H9 (cell line): ENCODE data around the gene PDZRN4. TPM values are rescaled to one million over a fixed set of nuclear protein-coding genes. Genes with fewer than 3 reads are reported as not detected.

Experiments
- DNase-seq: peaks from one replicate; pipeline ENCODE4 v3.0.0-alpha.2; 2017
- H2AFZ ChIP-seq: one replicate; pipeline ENCODE4 v1.6.1; 2013; ENCODE audit warnings: mild to moderate bottlenecking, low read length, control low read depth, moderate library complexity
- H2AK5ac ChIP-seq: 2 replicates; pipeline ENCODE4 v1.6.1; 2013; ENCODE audit warnings: low read length, control low read depth, mixed read lengths; ENCODE audit not compliant: insufficient read length
- H2BK120ac ChIP-seq: one replicate; pipeline ENCODE4 v1.6.1; 2013; ENCODE audit warnings: low read depth, mild to moderate bottlenecking, low read length, control low read depth, inconsistent platforms; ENCODE audit not compliant: poor library complexity, severe bottlenecking
- H2BK12ac ChIP-seq: 2 replicates; pipeline ENCODE4 v1.6.1; 2013; ENCODE audit warnings: low read length, control low read depth, mixed read lengths, low read depth; ENCODE audit not compliant: insufficient read length
- H2BK15ac ChIP-seq: 2 replicates; pipeline ENCODE4 v1.6.1; 2013; ENCODE audit warnings: low read depth, low read length, control low read depth
- H2BK20ac ChIP-seq: one replicate; pipeline ENCODE4 v1.6.1; 2013; ENCODE audit warnings: low read depth, mild to moderate bottlenecking, low read length, control low read depth, inconsistent platforms; ENCODE audit not compliant: poor library complexity, severe bottlenecking
- H2BK5ac ChIP-seq: 2 replicates; pipeline ENCODE4 v1.6.1; 2013; ENCODE audit warnings: low read length, control low read depth, mixed read lengths; ENCODE audit not compliant: insufficient read length
- H3K14ac ChIP-seq: 2 replicates; pipeline ENCODE4 v1.6.1; 2013; ENCODE audit warnings: low read length, control low read depth; ENCODE audit not compliant: insufficient read depth
- H3K18ac ChIP-seq: 2 replicates; pipeline ENCODE4 v1.6.1; 2013; ENCODE audit warnings: low read depth, mild to moderate bottlenecking, mixed read lengths, low read length, control low read depth; ENCODE audit not compliant: insufficient read length
- H3K23ac ChIP-seq: 2 replicates; pipeline ENCODE4 v1.6.1; 2013; ENCODE audit warnings: low read length, control low read depth, mixed read lengths, low read depth; ENCODE audit not compliant: insufficient read length
- H3K23me2 ChIP-seq: 2 replicates; pipeline ENCODE4 v1.6.1; 2013; ENCODE audit warnings: low read depth, mild to moderate bottlenecking, mixed read lengths, low read length, control low read depth; ENCODE audit not compliant: insufficient read length, poor library complexity, severe bottlenecking
- H3K27ac ChIP-seq: 2 replicates; pipeline ENCODE4 v1.5.1; 2013; ENCODE audit warnings: low read length, control low read depth, mixed read lengths, low read depth; ENCODE audit not compliant: insufficient read length
- H3K27me3 ChIP-seq: 2 replicates; pipeline ENCODE4 v1.6.1; 2013; ENCODE audit warnings: low read length, control low read depth, inconsistent platforms; ENCODE audit not compliant: insufficient read depth
- H3K4ac ChIP-seq: 2 replicates; pipeline ENCODE4 v1.6.1; 2013; ENCODE audit warnings: low read depth, mild to moderate bottlenecking, control low read depth, inconsistent platforms, low read length, moderate library complexity
- H3K4me1 ChIP-seq: 2 replicates; pipeline ENCODE4 v1.6.1; 2013; ENCODE audit warnings: low read length, control low read depth, inconsistent platforms; ENCODE audit not compliant: insufficient read depth
- H3K4me2 ChIP-seq: 2 replicates; pipeline ENCODE4 v1.6.1; 2013; ENCODE audit warnings: low read length, control low read depth, mixed read lengths; ENCODE audit not compliant: insufficient read length, insufficient read depth
- H3K56ac ChIP-seq: 2 replicates; pipeline ENCODE4 v1.6.1; 2013; ENCODE audit warnings: low read depth, mild to moderate bottlenecking, mixed read lengths, low read length, control low read depth; ENCODE audit not compliant: insufficient read length
- H3K79me1 ChIP-seq: 2 replicates; pipeline ENCODE4 v1.6.1; 2013; ENCODE audit warnings: low read depth, mild to moderate bottlenecking, moderate library complexity, low read length, control low read depth, inconsistent platforms; ENCODE audit not compliant: insufficient read depth, poor library complexity, severe bottlenecking
- H3K79me2 ChIP-seq: 2 replicates; pipeline ENCODE4 v1.6.1; 2013; ENCODE audit warnings: low read length, control low read depth, inconsistent platforms; ENCODE audit not compliant: insufficient read depth
- H3K9ac ChIP-seq: 2 replicates; pipeline ENCODE4 v1.6.1; 2013; ENCODE audit warnings: low read length, control low read depth, mixed read lengths; ENCODE audit not compliant: insufficient read length; ENCODE audit errors: extremely low read depth
- H3K9me3 ChIP-seq: one replicate; pipeline ENCODE4 v1.6.1; 2013; ENCODE audit warnings: low read depth, low read length, inconsistent platforms; ENCODE audit not compliant: control insufficient read depth
- H3T11ph ChIP-seq: one replicate; pipeline ENCODE4 v1.6.1; 2013; ENCODE audit warnings: mild to moderate bottlenecking, low read length, control low read depth, inconsistent platforms
- H4K20me1 ChIP-seq: one replicate; pipeline ENCODE4 v1.6.1; 2013; ENCODE audit not compliant: control insufficient read depth, insufficient read length, insufficient read depth
- H4K5ac ChIP-seq: 2 replicates; pipeline ENCODE4 v1.6.1; 2013; ENCODE audit warnings: low read depth, mild to moderate bottlenecking, mixed read lengths, low read length, control low read depth; ENCODE audit not compliant: insufficient read length
- H4K8ac ChIP-seq: replicated peaks from 2 replicates; pipeline ENCODE4 v1.6.1; 2013; ENCODE audit warnings: low read length, control low read depth, mixed read lengths, low read depth; ENCODE audit not compliant: insufficient read length
- H4K91ac ChIP-seq: 2 replicates; pipeline ENCODE4 v1.6.1; 2013; ENCODE audit warnings: low read depth, mild to moderate bottlenecking, moderate library complexity, mixed read lengths, low read length, control low read depth; ENCODE audit not compliant: insufficient read length
- H3K27ac Mint-ChIP-seq, 3 experiments: 2 replicates in 2 of 3; 3 replicates in 1 of 3; pipeline ENCODE4 v1.8.0; 2020 to 2021; ENCODE audit warnings: mixed read lengths in 3 of 3, mild to moderate bottlenecking in 1 of 3, moderate library complexity in 1 of 3
- H3K27me3 Mint-ChIP-seq: 2 replicates; pipeline ENCODE4 v1.8.0; 2021; ENCODE audit warnings: low read depth, mild to moderate bottlenecking, moderate library complexity, mixed read lengths
- H3K36me3 Mint-ChIP-seq, 3 experiments: 2 replicates in 2 of 3; 3 replicates in 1 of 3; pipeline ENCODE4 v1.8.0; 2020 to 2021; ENCODE audit warnings: low read depth in 3 of 3, mixed read lengths in 3 of 3; ENCODE audit not compliant: insufficient read depth in 1 of 3
- H3K4me1 Mint-ChIP-seq, 2 experiments: 2 replicates each; pipeline ENCODE4 v1.8.0; 2020; ENCODE audit warnings: mixed read lengths in 2 of 2
- H3K4me3 Mint-ChIP-seq, 2 experiments: 2 replicates in 1 of 2; 3 replicates in 1 of 2; pipeline ENCODE4 v1.8.0; 2020 to 2021; ENCODE audit warnings: mild to moderate bottlenecking in 2 of 2, mixed read lengths in 2 of 2, moderate library complexity in 1 of 2
- H3K9me3 Mint-ChIP-seq, 2 experiments: 2 replicates in 1 of 2; 3 replicates in 1 of 2; pipeline ENCODE4 v1.8.0; 2020; ENCODE audit warnings: mild to moderate bottlenecking in 2 of 2, mixed read lengths in 2 of 2, moderate library complexity in 1 of 2
- WGBS: extraction: QIAGEN DNeasy Blood & Tissue Kit; methylation state at CpG from one replicate; pipeline ENCODE4 v1.1.7; 2013; ENCODE audit warnings: missing lambda C conversion rate, low lambda C conversion rate, mixed read lengths; ENCODE audit not compliant: insufficient read length; ENCODE audit errors: extremely low coverage; 5-methylcytosine and 5-hydroxymethylcytosine counted together
- total RNA-seq: library from RNA; stranded (reverse); gene quantifications from 2 replicates; pipeline ENCODE4 v1.2.1, GENCODE V29; 2021
- TF ChIP-seq, protein P1 (sequence below): fragments of 200-600 bp; sonication (generic); conservative IDR thresholded peaks from 3 replicates; pipeline ENCODE4 v1.8.0; 2021; ENCODE audit warnings: antibody characterized with exemption, mild to moderate bottlenecking

The PDZRN4 gene
- total RNA-seq, 1 experiment from 2014 or later, result not detected

DNA sequence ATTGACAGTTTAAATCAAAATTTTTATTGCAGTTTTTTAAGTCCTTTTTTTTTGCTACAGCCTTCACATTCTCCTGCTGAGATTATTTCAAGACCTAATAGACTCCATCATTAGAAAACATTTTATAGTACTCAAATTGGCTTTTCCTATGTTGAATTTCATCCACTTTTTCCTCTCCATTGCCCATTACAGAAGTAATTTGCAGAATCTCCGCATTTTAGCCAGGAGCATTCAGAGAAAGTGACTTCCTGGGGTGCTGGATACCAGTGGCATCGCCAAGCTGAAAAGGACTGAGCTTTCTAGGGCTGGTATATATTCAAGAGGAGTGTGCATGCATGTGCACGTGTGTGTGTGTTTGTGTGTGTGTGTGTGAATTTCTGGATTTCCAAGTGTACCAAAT lies 340.8 kb downstream of the PDZRN4 start:
- H2BK12ac ChIP-seq, result no peak overlapping the region
- no peak overlapping the region for H4K8ac ChIP-seq
- H3K4me3 Mint-ChIP-seq, result no peak overlapping the region
- no peak overlapping the region for H2BK20ac ChIP-seq
- no peaks in the 10 kb centered on the region for H3K79me1 ChIP-seq
- H3K18ac ChIP-seq, result no peak overlapping the region
- no peaks in the 10 kb centered on the region; the same call in 1 of the 2 replicates for H3K4me1 ChIP-seq
- no peak overlapping the region for H2AK5ac ChIP-seq
- H3K9ac ChIP-seq, result no peak overlapping the region
- H3K9me3 Mint-ChIP-seq, result no peaks in the 10 kb centered on the region
- H3K79me2 ChIP-seq, result no peaks in the 10 kb centered on the region
- TF ChIP-seq, protein P1, sequence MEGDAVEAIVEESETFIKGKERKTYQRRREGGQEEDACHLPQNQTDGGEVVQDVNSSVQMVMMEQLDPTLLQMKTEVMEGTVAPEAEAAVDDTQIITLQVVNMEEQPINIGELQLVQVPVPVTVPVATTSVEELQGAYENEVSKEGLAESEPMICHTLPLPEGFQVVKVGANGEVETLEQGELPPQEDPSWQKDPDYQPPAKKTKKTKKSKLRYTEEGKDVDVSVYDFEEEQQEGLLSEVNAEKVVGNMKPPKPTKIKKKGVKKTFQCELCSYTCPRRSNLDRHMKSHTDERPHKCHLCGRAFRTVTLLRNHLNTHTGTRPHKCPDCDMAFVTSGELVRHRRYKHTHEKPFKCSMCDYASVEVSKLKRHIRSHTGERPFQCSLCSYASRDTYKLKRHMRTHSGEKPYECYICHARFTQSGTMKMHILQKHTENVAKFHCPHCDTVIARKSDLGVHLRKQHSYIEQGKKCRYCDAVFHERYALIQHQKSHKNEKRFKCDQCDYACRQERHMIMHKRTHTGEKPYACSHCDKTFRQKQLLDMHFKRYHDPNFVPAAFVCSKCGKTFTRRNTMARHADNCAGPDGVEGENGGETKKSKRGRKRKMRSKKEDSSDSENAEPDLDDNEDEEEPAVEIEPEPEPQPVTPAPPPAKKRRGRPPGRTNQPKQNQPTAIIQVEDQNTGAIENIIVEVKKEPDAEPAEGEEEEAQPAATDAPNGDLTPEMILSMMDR, result no peak
- H3K27me3 Mint-ChIP-seq, result no peaks in the 10 kb centered on the region
- no peak overlapping the region for H3K56ac ChIP-seq
- no peak overlapping the region for H4K91ac ChIP-seq
- WGBS, result no CpG with 5 or more reads among the region's 3 CpGs
- DNase-seq, result no peak
- H3K27ac Mint-ChIP-seq, result no peak overlapping the region
- H2BK120ac ChIP-seq, result no peak overlapping the region
- H3K14ac ChIP-seq, result no peak overlapping the region
- no peak overlapping the region for H3K4me2 ChIP-seq
- no peak overlapping the region for H3T11ph ChIP-seq
- no peak overlapping the region for H3K23ac ChIP-seq
- H3K4me1 Mint-ChIP-seq, result peaks cover 3 to 12% of the 10 kb centered on the region in 2 experiments; a peak in 3 of 4 replicates
- H3K36me3 Mint-ChIP-seq, result no peaks in the 10 kb centered on the region
- H2AFZ ChIP-seq, result no peak overlapping the region
- no peaks in the 10 kb centered on the region for H3K9me3 ChIP-seq
- H3K23me2 ChIP-seq, result no peaks in the 10 kb centered on the region
- H2BK15ac ChIP-seq, result no peak overlapping the region
- no peak overlapping the region for H2BK5ac ChIP-seq
- H3K4ac ChIP-seq, result no peak overlapping the region
- H3K27ac ChIP-seq, result no peak overlapping the region
- H3K27me3 ChIP-seq, result no peaks in the 10 kb centered on the region
- no peak overlapping the region for H4K5ac ChIP-seq
- no peaks in the 10 kb centered on the region for H4K20me1 ChIP-seq
